ENCODE measurements around the gene GDPD2. TPM values are rescaled to one million over a fixed set of nuclear protein-coding genes. Genes with fewer than 3 reads are reported as not detected.

Gene GDPD2
- total and polyA plus RNA-seq, 2 donors (not counting 3 experiments of a cell fraction or from before 2014, with no cell fraction given) = 0.08 to 0.29 TPM

GRCh38 chrX:70437921-70438665, 15.0 kb downstream of the GDPD2 start:
- no TSS peak for BruUV-seq (replicated peaks)
- FAIRE-seq (no peak), DNase-seq (ENCODE audit: low read depth, low spot score) (no peak)
- H4K20me1 ChIP-seq (replicated peaks; ENCODE audit: control insufficient read depth, extremely low read depth, insufficient read depth, low read length) = no peaks in the 10 kb centered on the region
- no peak overlapping the region for H3K4me3 ChIP-seq (replicated peaks in 1 of 3; ENCODE audit: insufficient read depth in 1 of 3, low read depth in 1 of 3, low read length in 3 of 3)
- no peaks in the 10 kb centered on the region for H3K9me1 ChIP-seq (replicated peaks; ENCODE audit: control insufficient read depth, extremely low read depth, insufficient read depth, low read length)
- H3K27me3 ChIP-seq (ENCODE audit: control insufficient read depth in 2 of 2, insufficient read depth in 2 of 2, low read length in 2 of 2) = peaks cover 0 to 6% of the 10 kb centered on the region in 2 experiments
- no peak overlapping the region for H3K4me2 ChIP-seq (ENCODE audit: insufficient read depth, low read length)
- H3K4me1 ChIP-seq (ENCODE audit: control insufficient read depth, extremely low read depth, insufficient read depth, low read length) = peaks cover 9% of the 10 kb centered on the region
- ChIA-PET CTCF (interaction anchor here (0.7 kb wide), 1 partner anchor 227 kb away, joined by 3 read pairs; no protein-coding TSS in a partner anchor), POLR2A (no interaction called here)
- TF ChIP-seq, protein P1, sequence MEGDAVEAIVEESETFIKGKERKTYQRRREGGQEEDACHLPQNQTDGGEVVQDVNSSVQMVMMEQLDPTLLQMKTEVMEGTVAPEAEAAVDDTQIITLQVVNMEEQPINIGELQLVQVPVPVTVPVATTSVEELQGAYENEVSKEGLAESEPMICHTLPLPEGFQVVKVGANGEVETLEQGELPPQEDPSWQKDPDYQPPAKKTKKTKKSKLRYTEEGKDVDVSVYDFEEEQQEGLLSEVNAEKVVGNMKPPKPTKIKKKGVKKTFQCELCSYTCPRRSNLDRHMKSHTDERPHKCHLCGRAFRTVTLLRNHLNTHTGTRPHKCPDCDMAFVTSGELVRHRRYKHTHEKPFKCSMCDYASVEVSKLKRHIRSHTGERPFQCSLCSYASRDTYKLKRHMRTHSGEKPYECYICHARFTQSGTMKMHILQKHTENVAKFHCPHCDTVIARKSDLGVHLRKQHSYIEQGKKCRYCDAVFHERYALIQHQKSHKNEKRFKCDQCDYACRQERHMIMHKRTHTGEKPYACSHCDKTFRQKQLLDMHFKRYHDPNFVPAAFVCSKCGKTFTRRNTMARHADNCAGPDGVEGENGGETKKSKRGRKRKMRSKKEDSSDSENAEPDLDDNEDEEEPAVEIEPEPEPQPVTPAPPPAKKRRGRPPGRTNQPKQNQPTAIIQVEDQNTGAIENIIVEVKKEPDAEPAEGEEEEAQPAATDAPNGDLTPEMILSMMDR (IDR thresholded peaks at IDR 0.05; ENCODE audit: extremely low read depth in 1 of 2, insufficient read depth in 1 of 2, low read depth in 1 of 2, low read length in 2 of 2) = no peak
- TF ChIP-seq POLR2A (IDR thresholded peaks at IDR 0.05; ENCODE audit: low read depth, low read length) (no peak), POLR2AphosphoS5 (IDR thresholded peaks at IDR 0.05; ENCODE audit: insufficient read depth, low read depth, low read length) (no peak), MYC (IDR thresholded peaks at IDR 0.05; ENCODE audit: low read depth, low read length) (no peak), EZH2 (IDR thresholded peaks at IDR 0.05; ENCODE audit: borderline replicate concordance, low read depth, low read length, severe bottlenecking) (no peak), JUN (IDR thresholded peaks at IDR 0.05; ENCODE audit: borderline replicate concordance, insufficient read depth, insufficient read length, low read depth) (no peak)
- intact Hi-C loops (cut with micrococcal nuclease) (loop anchor here (5.0 kb wide), 1 partner anchor 114 kb away; no protein-coding TSS in a partner anchor), dilution Hi-C loops (cut with MboI; ENCODE audit: extremely low pct_ligation_motif_present, low sequenced_read_pairs) (no loop called here)
- H3K79me2 ChIP-seq (ENCODE audit: control insufficient read depth, insufficient read depth, low read length) = no peaks in the 10 kb centered on the region
- no peaks in the 10 kb centered on the region for H3K36me3 ChIP-seq (ENCODE audit: control insufficient read depth in 2 of 2, extremely low read depth in 1 of 2, insufficient read depth in 2 of 2, low read length in 2 of 2)
- no peak overlapping the region for H2AFZ ChIP-seq (ENCODE audit: low read depth, low read length)
- no peaks in the 10 kb centered on the region for H3K9me3 ChIP-seq (replicated peaks; ENCODE audit: control insufficient read depth, insufficient read depth, low read length)
- H3K9ac ChIP-seq (replicated peaks; ENCODE audit: extremely low read depth, insufficient read depth, low read length) = no peak overlapping the region
- H3K27ac ChIP-seq (ENCODE audit: insufficient read depth, low read depth, low read length) = no peak overlapping the region
